Measurements from ENCODE around the gene KCNMA1.

The KCNMA1 gene

DNA sequence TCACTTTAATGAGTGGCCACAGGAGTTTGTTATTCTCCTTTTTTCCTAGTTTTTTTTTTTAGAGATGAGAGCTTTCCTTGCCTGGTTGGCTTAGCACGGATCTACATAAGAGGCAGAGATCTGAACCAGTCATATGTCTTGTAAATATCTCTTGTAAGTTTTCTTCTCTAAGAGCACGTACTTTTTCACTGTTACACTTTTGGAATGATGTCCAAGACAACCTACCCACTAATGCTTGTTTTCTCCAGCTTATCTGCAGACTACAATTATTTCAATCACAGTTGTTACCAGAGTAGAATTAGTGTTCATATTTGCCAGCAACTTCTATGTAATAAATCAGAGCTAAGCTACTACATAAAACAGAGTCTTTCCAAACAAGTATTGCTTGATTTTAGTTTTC lies 444.6 kb downstream of the KCNMA1 start:
- no CpG with 5 or more reads among the region's 2 CpGs for WGBS (ENCODE audit: insufficient coverage, insufficient read length)

DNA sequence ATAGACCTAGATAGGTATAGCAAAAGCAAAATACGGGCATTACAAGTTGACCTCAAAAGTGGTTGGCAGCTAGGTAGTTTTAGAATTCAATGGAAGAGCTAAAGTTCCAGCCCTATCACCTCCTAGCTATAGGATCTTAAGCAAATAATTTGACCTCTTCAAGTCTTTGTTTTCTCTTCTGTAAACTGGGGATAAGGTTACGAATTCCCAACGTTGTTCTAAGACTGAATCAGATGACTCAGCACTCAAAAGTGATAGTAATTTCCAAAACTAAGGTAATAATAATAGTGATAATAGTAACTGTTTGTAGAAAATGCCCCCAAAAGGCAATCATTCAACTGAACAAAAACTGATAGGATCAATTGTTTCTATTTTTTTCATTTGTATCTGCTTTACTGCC lies 445.2 kb downstream of the KCNMA1 start:
- DNase-seq (ENCODE audit: low read depth, low spot score): no peak
- no peaks in the 10 kb centered on the region for H3K4me1 ChIP-seq (ENCODE audit: control insufficient read depth, insufficient read depth, low read length)
- no peaks in the 10 kb centered on the region for H3K27me3 ChIP-seq (ENCODE audit: control insufficient read depth, insufficient read depth, low read length)
- no peak overlapping the region for H3K4me3 ChIP-seq (ENCODE audit: low read length)
- no peak overlapping the region for H3K27ac ChIP-seq (ENCODE audit: low read length)
- H3K9me3 ChIP-seq (ENCODE audit: control insufficient read depth, insufficient read depth, low read length): no peaks in the 10 kb centered on the region
- H3K36me3 ChIP-seq (ENCODE audit: control insufficient read depth, insufficient read depth, low read length): no peaks in the 10 kb centered on the region
- no CpG with 5 or more reads among the region's 3 CpGs for WGBS (ENCODE audit: insufficient coverage, insufficient read length)

More for the DNA sequence above, 444.6 kb downstream of the KCNMA1 start:
- no peaks in the 10 kb centered on the region for H3K27me3 ChIP-seq (ENCODE audit: control insufficient read depth, insufficient read depth, low read length)
- H3K9me3 ChIP-seq (ENCODE audit: control insufficient read depth, insufficient read depth, low read length): no peaks in the 10 kb centered on the region
- no peaks in the 10 kb centered on the region for H3K36me3 ChIP-seq (ENCODE audit: control insufficient read depth, insufficient read depth, low read length)
- H3K4me3 ChIP-seq (ENCODE audit: low read length): no peak overlapping the region
- DNase-seq (ENCODE audit: low read depth, low spot score): no peak
- no peaks in the 10 kb centered on the region for H3K4me1 ChIP-seq (ENCODE audit: control insufficient read depth, insufficient read depth, low read length)
- no peak overlapping the region for H3K27ac ChIP-seq (ENCODE audit: low read length)

DNA sequence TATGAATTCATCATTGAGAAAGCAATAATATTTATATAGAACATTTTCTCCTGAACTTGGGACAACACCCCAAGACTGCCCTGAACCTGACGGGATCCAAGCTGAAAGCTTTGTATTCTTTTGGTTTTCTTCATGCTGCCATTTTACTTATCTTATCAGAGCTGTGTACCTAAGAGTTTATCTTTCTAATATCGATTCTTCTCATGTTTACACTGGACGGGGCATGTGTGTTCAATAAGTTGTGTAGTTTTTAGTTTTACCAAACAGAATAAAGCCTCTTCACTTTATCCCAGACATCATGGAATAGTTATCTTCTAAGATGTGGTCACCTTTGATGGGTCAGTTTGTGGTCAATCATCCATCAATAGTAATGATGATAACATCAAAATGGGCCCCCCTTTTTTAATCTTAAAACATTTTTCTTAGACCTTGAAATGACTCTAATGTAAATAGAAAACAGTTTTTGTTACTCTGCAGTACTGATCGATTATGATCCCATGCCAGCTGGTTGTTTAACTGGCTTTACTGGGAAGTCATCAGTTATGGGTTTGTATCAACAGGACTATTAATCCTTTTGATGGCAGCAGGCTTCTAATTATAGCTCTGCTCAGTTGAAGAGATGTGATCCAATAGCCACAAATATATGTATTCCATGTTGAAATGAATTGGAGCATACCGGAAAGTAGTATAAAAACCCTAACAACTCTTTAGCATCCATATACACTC lies 446.1 kb downstream of the KCNMA1 start:
- no CpG with 5 or more reads among the region's 5 CpGs for WGBS (ENCODE audit: insufficient coverage, insufficient read length)
- no peaks in the 10 kb centered on the region for H3K27me3 ChIP-seq (ENCODE audit: control insufficient read depth, insufficient read depth, low read length)
- no peaks in the 10 kb centered on the region for H3K9me3 ChIP-seq (ENCODE audit: control insufficient read depth, insufficient read depth, low read length)
- H3K27ac ChIP-seq (ENCODE audit: low read length): no peak overlapping the region
- DNase-seq (ENCODE audit: low read depth, low spot score): no peak
- H3K4me1 ChIP-seq (ENCODE audit: control insufficient read depth, insufficient read depth, low read length): no peaks in the 10 kb centered on the region
- no peak overlapping the region for H3K4me3 ChIP-seq (ENCODE audit: low read length)
- H3K36me3 ChIP-seq (ENCODE audit: control insufficient read depth, insufficient read depth, low read length): no peaks in the 10 kb centered on the region

DNA sequence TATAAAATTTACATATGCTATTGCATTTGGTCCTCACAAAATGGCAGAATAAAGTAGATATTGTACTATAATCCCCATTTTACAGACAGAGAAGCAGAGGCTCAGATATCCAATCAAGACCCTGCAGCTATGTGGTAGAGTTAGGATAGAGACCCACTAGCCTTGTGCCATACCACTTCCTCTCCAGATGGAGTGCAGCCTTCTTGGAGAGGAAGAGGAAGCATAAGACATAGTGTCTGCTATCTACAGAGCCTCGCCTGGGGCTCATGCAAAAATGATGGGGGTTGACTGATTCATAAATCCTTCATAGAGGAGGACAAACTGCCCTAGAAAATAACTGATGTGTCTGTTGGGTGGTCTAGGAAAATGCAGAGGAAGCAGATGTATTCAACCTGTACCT lies 447.3 kb downstream of the KCNMA1 start:
- no peak for DNase-seq (ENCODE audit: low read depth, low spot score)
- Histone ChIP-seq H3K27me3 (ENCODE audit: control insufficient read depth, insufficient read depth, low read length) (no peaks in the 10 kb centered on the region), H3K36me3 (ENCODE audit: control insufficient read depth, insufficient read depth, low read length) (no peaks in the 10 kb centered on the region), H3K27ac (ENCODE audit: low read length) (no peak overlapping the region), H3K9me3 (ENCODE audit: control insufficient read depth, insufficient read depth, low read length) (no peaks in the 10 kb centered on the region), H3K4me3 (ENCODE audit: low read length) (no peak overlapping the region), H3K4me1 (ENCODE audit: control insufficient read depth, insufficient read depth, low read length) (no peaks in the 10 kb centered on the region)
- WGBS (ENCODE audit: insufficient coverage, insufficient read length): no CpG with 5 or more reads among the region's 1 CpG

DNA sequence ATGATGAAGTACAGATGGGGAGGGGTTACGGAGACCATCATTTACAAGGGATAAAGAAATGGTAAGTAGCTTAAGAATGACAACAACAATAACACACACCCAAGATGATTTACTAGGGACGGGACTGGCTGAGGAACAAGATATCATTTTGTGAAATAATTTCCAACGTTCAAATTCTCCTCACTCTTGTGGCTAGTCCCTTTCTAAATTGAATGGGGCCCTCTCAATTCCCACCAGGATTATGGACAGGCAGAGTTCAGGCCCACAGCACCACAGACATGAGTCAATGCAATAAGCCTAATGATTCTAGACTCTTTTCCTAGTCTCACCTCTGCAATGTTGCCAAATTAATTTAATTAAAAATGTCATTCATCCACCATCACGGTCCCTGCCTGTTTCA lies 448.1 kb downstream of the KCNMA1 start:
- no peak overlapping the region for H3K4me3 ChIP-seq (ENCODE audit: low read length)
- DNase-seq (ENCODE audit: low read depth, low spot score): no peak
- H3K27me3 ChIP-seq (ENCODE audit: control insufficient read depth, insufficient read depth, low read length): no peaks in the 10 kb centered on the region
- no peaks in the 10 kb centered on the region for H3K9me3 ChIP-seq (ENCODE audit: control insufficient read depth, insufficient read depth, low read length)
- no peaks in the 10 kb centered on the region for H3K4me1 ChIP-seq (ENCODE audit: control insufficient read depth, insufficient read depth, low read length)
- no peak overlapping the region for H3K27ac ChIP-seq (ENCODE audit: low read length)
- no CpG with 5 or more reads among the region's 4 CpGs for WGBS (ENCODE audit: insufficient coverage, insufficient read length)
- no peaks in the 10 kb centered on the region for H3K36me3 ChIP-seq (ENCODE audit: control insufficient read depth, insufficient read depth, low read length)

DNA sequence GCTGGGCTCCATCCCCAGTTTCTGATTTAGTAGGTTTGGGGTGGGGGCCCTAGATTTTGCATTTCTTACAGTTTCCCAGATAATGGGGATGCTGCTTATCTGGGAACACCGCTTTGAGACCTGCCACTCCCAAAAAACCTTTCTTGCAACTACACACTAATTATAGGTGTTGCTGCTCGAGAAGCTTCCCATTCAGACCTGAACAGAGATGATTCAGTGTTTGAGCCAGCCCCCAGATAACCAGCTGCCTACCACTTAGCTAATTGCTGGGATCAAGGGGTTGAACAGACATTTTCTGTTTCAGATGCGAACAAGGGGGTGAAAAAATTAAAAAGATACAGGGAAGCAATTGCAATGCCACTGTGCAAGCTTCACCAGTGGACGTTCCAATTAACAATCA lies 448.5 kb downstream of the KCNMA1 start:
- no peak overlapping the region for H3K27ac ChIP-seq (ENCODE audit: low read length)
- no peaks in the 10 kb centered on the region for H3K4me1 ChIP-seq (ENCODE audit: control insufficient read depth, insufficient read depth, low read length)

DNA sequence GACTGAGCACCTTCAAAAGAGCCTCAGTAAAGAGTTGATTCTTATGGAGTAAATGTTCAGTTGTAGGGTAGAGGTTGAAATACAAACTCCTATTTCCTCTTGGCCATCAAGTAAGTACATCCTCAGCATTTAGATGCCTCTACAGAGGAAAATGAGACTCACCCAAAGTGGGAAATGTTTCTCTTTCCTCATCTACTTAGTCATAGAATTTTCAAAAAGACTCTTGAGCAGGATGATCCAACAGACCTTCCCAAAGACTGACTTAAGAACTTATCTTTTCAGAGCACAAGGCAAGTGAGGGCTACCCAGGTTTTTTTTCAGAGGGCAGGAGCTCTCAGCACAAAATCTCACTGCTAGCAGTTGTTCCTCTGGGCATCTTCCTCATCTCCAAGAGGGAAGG lies 449.1 kb downstream of the KCNMA1 start:
- no peak overlapping the region for H3K27ac ChIP-seq (ENCODE audit: low read length)
- no peak for DNase-seq (ENCODE audit: low read depth, low spot score)

More for the DNA sequence above, 448.5 kb downstream of the KCNMA1 start:
- no peaks in the 10 kb centered on the region for H3K36me3 ChIP-seq (ENCODE audit: control insufficient read depth, insufficient read depth, low read length)
- no peaks in the 10 kb centered on the region for H3K9me3 ChIP-seq (ENCODE audit: control insufficient read depth, insufficient read depth, low read length)
- no peak for DNase-seq (ENCODE audit: low read depth, low spot score)
- no peak overlapping the region for H3K4me3 ChIP-seq (ENCODE audit: low read length)
- no CpG with 5 or more reads among the region's 4 CpGs for WGBS (ENCODE audit: insufficient coverage, insufficient read length)
- H3K27me3 ChIP-seq (ENCODE audit: control insufficient read depth, insufficient read depth, low read length): no peaks in the 10 kb centered on the region

DNA sequence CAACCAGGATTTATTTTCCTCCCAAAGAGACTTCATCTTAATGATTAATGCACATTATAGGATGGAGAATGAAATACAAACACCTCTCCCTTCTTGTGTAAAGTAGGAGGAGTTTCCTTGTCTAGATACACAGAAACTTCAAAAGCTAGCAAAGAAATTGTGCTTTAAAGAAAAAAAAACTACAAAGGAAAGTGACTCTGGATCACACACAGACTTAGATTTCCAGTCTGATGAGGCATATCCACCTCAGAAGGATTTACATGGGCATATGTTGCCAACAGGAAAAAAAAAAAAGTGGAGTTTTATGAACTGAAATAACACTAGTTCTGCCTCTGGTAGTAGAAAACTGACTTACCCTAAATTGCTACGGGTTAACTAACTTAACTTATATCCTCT lies 449.6 kb downstream of the KCNMA1 start:
- H3K4me3 ChIP-seq (ENCODE audit: low read length): no peak overlapping the region
- no peaks in the 10 kb centered on the region for H3K27me3 ChIP-seq (ENCODE audit: control insufficient read depth, insufficient read depth, low read length)
- no CpG with 5 or more reads among the region's 1 CpG for WGBS (ENCODE audit: insufficient coverage, insufficient read length)
- no peak for DNase-seq (ENCODE audit: low read depth, low spot score)
- no peaks in the 10 kb centered on the region for H3K9me3 ChIP-seq (ENCODE audit: control insufficient read depth, insufficient read depth, low read length)
- no peaks in the 10 kb centered on the region for H3K36me3 ChIP-seq (ENCODE audit: control insufficient read depth, insufficient read depth, low read length)
- H3K4me1 ChIP-seq (ENCODE audit: control insufficient read depth, insufficient read depth, low read length): no peaks in the 10 kb centered on the region
- no peak overlapping the region for H3K27ac ChIP-seq (ENCODE audit: low read length)

More for the DNA sequence above, 449.1 kb downstream of the KCNMA1 start:
- Histone ChIP-seq H3K4me1 (ENCODE audit: control insufficient read depth, insufficient read depth, low read length) (no peaks in the 10 kb centered on the region), H3K36me3 (ENCODE audit: control insufficient read depth, insufficient read depth, low read length) (no peaks in the 10 kb centered on the region), H3K9me3 (ENCODE audit: control insufficient read depth, insufficient read depth, low read length) (no peaks in the 10 kb centered on the region), H3K27me3 (ENCODE audit: control insufficient read depth, insufficient read depth, low read length) (no peaks in the 10 kb centered on the region), H3K4me3 (ENCODE audit: low read length) (no peak overlapping the region)

DNA sequence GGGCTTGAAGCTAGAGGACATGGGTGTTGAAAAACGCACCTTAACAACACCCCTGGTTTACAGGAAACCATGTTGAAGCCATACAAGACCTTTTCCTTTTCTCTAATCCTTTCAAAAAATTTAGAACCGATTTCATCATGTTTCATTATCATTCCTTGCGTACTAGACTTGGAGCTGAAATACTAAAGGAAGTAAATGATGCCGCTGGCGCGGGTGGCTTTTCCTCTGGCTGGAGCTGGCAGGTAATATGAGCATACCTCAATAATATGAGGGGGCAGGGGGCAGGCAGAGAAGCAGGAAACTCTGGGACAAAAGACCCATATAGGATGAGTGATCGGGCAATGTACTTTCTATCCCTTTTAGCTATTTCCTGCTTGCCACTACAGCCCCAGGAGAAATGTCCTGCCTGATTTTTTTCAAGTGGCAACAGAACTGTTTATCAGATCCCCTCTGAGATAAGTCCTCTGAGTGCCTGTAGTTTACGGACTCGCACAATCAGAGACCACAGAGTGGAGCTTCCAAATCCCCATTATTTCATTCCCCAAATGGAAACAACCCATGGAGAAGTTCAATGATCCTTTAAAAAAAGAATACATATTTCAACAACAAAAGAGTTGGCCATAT lies 450.1 kb downstream of the KCNMA1 start:
- Histone ChIP-seq H3K4me1 (ENCODE audit: control insufficient read depth, insufficient read depth, low read length) (no peaks in the 10 kb centered on the region), H3K27me3 (ENCODE audit: control insufficient read depth, insufficient read depth, low read length) (no peaks in the 10 kb centered on the region), H3K27ac (ENCODE audit: low read length) (no peak overlapping the region), H3K36me3 (ENCODE audit: control insufficient read depth, insufficient read depth, low read length) (no peaks in the 10 kb centered on the region), H3K9me3 (ENCODE audit: control insufficient read depth, insufficient read depth, low read length) (no peaks in the 10 kb centered on the region), H3K4me3 (ENCODE audit: low read length) (no peak overlapping the region)
- WGBS (ENCODE audit: insufficient coverage, insufficient read length): no CpG with 5 or more reads among the region's 9 CpGs
- DNase-seq (ENCODE audit: low read depth, low spot score): no peak

DNA sequence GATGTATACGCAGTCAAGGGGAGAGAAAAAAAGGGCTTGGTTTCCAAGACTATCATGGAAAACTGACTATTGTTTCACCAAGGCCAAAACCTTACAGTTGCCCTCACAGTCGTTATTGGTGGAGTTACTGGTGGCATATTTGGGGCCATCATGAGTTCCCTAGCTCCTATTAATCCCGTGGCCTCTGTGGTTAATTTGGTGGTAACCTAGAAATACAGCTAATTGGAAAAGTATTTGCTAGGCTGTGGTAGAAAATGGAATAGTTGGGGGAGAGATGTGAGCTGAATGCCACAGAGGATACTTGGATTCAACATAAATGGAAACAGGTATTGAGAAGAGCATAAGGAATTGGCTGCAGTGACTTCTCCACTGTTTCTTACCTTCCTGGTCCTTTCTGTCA lies 450.7 kb downstream of the KCNMA1 start:
- H3K9me3 ChIP-seq (ENCODE audit: control insufficient read depth, insufficient read depth, low read length): no peaks in the 10 kb centered on the region
- no peak overlapping the region for H3K4me3 ChIP-seq (ENCODE audit: low read length)
- no CpG with 5 or more reads among the region's 3 CpGs for WGBS (ENCODE audit: insufficient coverage, insufficient read length)

DNA sequence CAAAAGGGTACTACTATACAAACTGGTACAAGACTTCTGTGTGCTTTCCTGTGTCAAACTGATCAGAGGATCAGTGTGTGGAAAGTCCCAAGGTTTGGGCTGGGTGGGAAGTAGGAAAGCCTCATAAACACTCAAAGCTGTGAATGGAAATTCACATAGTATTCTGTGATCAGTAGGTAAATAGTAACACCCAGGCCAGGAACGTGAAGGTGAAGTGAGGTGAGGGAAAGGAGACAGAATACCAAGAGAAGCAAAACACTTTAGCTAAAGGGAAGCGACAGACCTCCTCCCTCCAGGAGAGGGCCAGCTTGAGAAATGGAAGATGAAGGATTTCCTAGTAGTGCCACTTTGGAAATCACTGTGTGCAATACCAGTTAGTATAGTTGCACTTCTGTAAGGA lies 451.9 kb downstream of the KCNMA1 start:
- H3K4me1 ChIP-seq (ENCODE audit: control insufficient read depth, insufficient read depth, low read length): no peaks in the 10 kb centered on the region
- no peaks in the 10 kb centered on the region for H3K36me3 ChIP-seq (ENCODE audit: control insufficient read depth, insufficient read depth, low read length)
- H3K27me3 ChIP-seq (ENCODE audit: control insufficient read depth, insufficient read depth, low read length): no peaks in the 10 kb centered on the region
- WGBS (ENCODE audit: insufficient coverage, insufficient read length): no CpG with 5 or more reads among the region's 2 CpGs
- no peak for DNase-seq (ENCODE audit: low read depth, low spot score)
- no peaks in the 10 kb centered on the region for H3K9me3 ChIP-seq (ENCODE audit: control insufficient read depth, insufficient read depth, low read length)
- H3K27ac ChIP-seq (ENCODE audit: low read length): no peak overlapping the region
- H3K4me3 ChIP-seq (ENCODE audit: low read length): no peak overlapping the region

More for the DNA sequence above, 450.7 kb downstream of the KCNMA1 start:
- Histone ChIP-seq H3K27ac (ENCODE audit: low read length) (no peak overlapping the region), H3K36me3 (ENCODE audit: control insufficient read depth, insufficient read depth, low read length) (no peaks in the 10 kb centered on the region), H3K4me1 (ENCODE audit: control insufficient read depth, insufficient read depth, low read length) (no peaks in the 10 kb centered on the region), H3K27me3 (ENCODE audit: control insufficient read depth, insufficient read depth, low read length) (no peaks in the 10 kb centered on the region)
- DNase-seq (ENCODE audit: low read depth, low spot score): no peak

Data from iPS DF 6.9 (cell line).